Sigmoid colon (tissue), 4 donors: ENCODE results near the gene LYVE1.

ENCODE experiments used
- EP300 ChIP-seq, 4 donors: sonication (generic); formaldehyde crosslinking; IDR thresholded peaks; one replicate each; pipeline ENCODE4 v1.6.1; 2017; ENCODE audit warnings: antibody characterized with exemption in 4 of 4
- TF ChIP-seq, protein P1 (sequence below), 4 experiments: fragments of 450-650 bp in 3 of 4; fragments of 200-600 bp in 1 of 4; IDR thresholded peaks; one replicate each; pipeline ENCODE4 v1.5.1; 2016 to 2019; ENCODE audit warnings: antibody characterized with exemption in 4 of 4, mild to moderate bottlenecking in 3 of 4, moderate library complexity in 2 of 4

DNA sequence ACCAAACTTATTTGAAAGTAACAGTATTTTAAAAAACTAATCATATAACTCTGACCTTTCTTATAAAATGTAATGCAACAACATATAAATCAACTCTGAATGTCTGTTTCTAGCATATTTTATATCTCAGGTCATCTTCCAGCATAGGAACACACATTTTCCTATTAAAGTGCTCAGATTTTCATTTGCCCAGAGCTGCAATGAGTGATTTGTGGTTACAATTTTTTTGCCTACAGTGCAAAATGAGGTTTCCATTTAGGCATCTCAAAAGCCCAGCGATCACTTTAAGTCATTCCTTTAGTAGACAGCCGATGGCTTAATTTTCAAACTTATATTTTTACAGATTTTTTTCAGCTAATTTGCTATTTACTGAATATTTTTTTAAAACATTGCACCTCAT is 1.0 kb downstream of the LYVE1 start:
- no peak for TF ChIP-seq EP300 (IDR thresholded peaks at IDR 0.05)
- TF ChIP-seq, protein P1, sequence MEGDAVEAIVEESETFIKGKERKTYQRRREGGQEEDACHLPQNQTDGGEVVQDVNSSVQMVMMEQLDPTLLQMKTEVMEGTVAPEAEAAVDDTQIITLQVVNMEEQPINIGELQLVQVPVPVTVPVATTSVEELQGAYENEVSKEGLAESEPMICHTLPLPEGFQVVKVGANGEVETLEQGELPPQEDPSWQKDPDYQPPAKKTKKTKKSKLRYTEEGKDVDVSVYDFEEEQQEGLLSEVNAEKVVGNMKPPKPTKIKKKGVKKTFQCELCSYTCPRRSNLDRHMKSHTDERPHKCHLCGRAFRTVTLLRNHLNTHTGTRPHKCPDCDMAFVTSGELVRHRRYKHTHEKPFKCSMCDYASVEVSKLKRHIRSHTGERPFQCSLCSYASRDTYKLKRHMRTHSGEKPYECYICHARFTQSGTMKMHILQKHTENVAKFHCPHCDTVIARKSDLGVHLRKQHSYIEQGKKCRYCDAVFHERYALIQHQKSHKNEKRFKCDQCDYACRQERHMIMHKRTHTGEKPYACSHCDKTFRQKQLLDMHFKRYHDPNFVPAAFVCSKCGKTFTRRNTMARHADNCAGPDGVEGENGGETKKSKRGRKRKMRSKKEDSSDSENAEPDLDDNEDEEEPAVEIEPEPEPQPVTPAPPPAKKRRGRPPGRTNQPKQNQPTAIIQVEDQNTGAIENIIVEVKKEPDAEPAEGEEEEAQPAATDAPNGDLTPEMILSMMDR (IDR thresholded peaks at IDR 0.05), result no peak
